AG20443 (cell line): ENCODE data around the gene ERGIC2.
"Not testable (repeated sequence)": the region's sequence is repeated elsewhere in the genome, so short reads cannot be mapped to it uniquely, and the experiment has no call there.

Experiments used
- DNase-seq: peaks from one replicate; pipeline ENCODE4 v3.0.0; 2012; ENCODE audit warnings: low spot score, mixed read lengths

Gene ERGIC2

GRCh38 chr12:29299633-29300032, 81.3 kb downstream of the ERGIC2 start:
- DNase-seq: no peak

DNA sequence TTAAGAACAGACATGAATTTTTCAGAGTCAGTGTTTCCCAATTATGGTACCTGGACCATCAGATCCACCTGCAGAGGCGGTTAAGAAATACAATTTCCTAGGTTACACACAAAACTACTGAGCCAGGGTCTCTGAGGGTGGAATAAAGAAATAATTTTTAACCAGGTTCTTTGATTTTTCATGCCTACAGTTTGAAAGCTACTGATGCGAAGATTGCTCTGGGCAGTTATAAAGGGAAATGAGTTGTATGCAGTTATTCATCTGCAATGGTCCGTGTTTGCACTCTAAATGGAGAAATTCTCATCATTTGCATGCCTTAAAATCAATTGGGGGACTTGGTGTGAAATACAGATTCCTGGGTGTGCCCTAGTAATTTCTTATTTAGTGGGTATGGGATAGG, 89.7 kb downstream of the ERGIC2 start:
- no peak for DNase-seq

GRCh38 chr12:29290475-29290874, 90.5 kb downstream of the ERGIC2 start:
- DNase-seq: not testable (repeated sequence)

DNA sequence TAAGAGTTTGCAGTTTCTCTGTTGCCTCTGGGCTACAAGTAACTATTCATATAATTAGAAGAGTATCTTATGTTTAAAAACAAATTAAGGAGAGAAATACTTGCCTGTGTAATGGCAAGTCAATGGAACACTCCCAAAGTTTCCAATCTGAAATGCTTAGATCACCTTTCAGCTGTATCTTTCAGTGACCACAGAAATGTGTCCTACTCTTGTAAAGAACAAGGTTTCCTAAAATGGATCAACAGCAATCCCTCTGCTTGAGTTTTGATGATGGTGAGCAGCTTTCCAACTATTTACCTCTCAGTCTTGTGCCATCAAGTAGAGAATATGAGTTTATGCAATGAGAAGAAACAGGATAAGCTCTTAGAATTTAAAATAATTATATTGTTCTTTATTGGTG, 92.9 kb downstream of the ERGIC2 start:
- no peak for DNase-seq

GRCh38 chr12:29287622-29288021, 93.3 kb downstream of the ERGIC2 start:
- DNase-seq: no peak
